ENCODE measurements around the gene B3GNT3. TPM values are rescaled to one million over a fixed set of nuclear protein-coding genes. Genes with fewer than 3 reads are reported as not detected.

B3GNT3 gene
- total and polyA plus RNA-seq, 2 of the 8 experiments (the other 6 are each of a cell fraction or from before 2014, with no cell fraction given), result 1.5 TPM

DNA sequence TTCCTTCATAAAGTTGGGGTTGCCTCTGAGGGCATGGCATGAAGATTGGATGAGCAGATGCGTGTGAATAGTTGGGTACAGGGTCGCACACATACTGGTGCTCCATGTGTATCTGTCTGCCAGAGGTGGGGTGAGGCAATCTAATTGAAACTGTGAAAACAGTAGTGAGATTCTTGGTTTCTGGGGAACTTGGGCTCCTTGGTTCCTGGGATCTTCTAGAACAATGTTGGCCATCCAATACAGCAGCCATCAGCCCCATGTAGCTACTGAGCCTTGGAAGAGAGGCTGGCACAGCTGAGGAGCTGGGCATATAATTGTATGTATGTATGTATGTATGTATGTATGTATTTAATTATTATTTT is 43.0 kb upstream of the B3GNT3 start:
- Histone ChIP-seq H3K79me1 (ENCODE audit: low read depth, low read length) (no peaks in the 10 kb centered on the region; the same call in 1 of the 2 replicates), H3K4ac (replicated peaks; ENCODE audit: insufficient read length, low read depth, low read length) (no peak overlapping the region), H2AK5ac (ENCODE audit: low read depth, low read length) (no peak overlapping the region), H3K27me3 (replicated peaks in 1 of 4; ENCODE audit: control insufficient read depth in 3 of 4, extremely low read depth in 1 of 4, insufficient read depth in 3 of 4, low read length in 3 of 4) (no peaks in the 10 kb centered on the region), H4K8ac (ENCODE audit: extremely low read depth, insufficient read depth, low read length) (no peak overlapping the region), H3K36me3 (ENCODE audit: control insufficient read depth in 2 of 4, insufficient read depth in 4 of 4, low read length in 3 of 4) (no peaks in the 10 kb centered on the region), H2AFZ (ENCODE audit: low read length) (no peak overlapping the region), H3K9me3 (ENCODE audit: insufficient read depth in 2 of 2, low read depth in 1 of 2, low read length in 1 of 2) (no peaks in the 10 kb centered on the region), H3K14ac (ENCODE audit: insufficient read length) (no peak overlapping the region), H3K18ac (ENCODE audit: extremely low read depth, low read length) (no peak overlapping the region), H3K4me3 (ENCODE audit: extremely low read depth in 1 of 4, insufficient read depth in 2 of 4, low read depth in 3 of 4, low read length in 4 of 4) (no peak overlapping the region), H2BK120ac (replicated peaks; ENCODE audit: low read depth, low read length) (no peak overlapping the region), H3K4me2 (ENCODE audit: insufficient read depth in 1 of 2, low read depth in 2 of 2, low read length in 2 of 2) (no peak overlapping the region), H2BK20ac (ENCODE audit: low read length) (no peak overlapping the region), H2BK12ac (ENCODE audit: low read depth, low read length) (no peak overlapping the region), H2BK5ac (ENCODE audit: low read depth, low read length) (no peak overlapping the region), H3K79me2 (ENCODE audit: control insufficient read depth in 1 of 2, insufficient read depth in 2 of 2, low read length in 2 of 2) (no peaks in the 10 kb centered on the region), H3K4me1 (replicated peaks in 1 of 4; ENCODE audit: control insufficient read depth in 3 of 4, insufficient read depth in 4 of 4, low read length in 3 of 4) (peaks cover 0 to 14% (median under 1%) of the 10 kb centered on the region in 4 experiments; a peak in 4 of 7 replicates), H2BK15ac (ENCODE audit: low read length) (no peak overlapping the region), H3K27ac (ENCODE audit: low read depth, low read length) (no peak overlapping the region), H3K23ac (ENCODE audit: insufficient read length) (no peak overlapping the region), H4K20me1 (replicated peaks in 1 of 2; ENCODE audit: control insufficient read depth in 1 of 2, insufficient read depth in 2 of 2, low read length in 2 of 2) (peaks cover 0 to 3% of the 10 kb centered on the region in 2 experiments), H3K23me2 (ENCODE audit: low read depth, low read length) (peaks cover 5% of the 10 kb centered on the region; the same call in 1 of the 2 replicates), H3K56ac (replicated peaks; ENCODE audit: insufficient read length, low read depth, low read length) (no peak overlapping the region), H3K9ac (replicated peaks in 1 of 4; ENCODE audit: extremely low read depth in 1 of 4, low read depth in 3 of 4, low read length in 3 of 4) (no peak overlapping the region), H4K5ac (ENCODE audit: insufficient read length, low read depth, low read length) (no peak overlapping the region), H4K91ac (replicated peaks; ENCODE audit: insufficient read length, low read length) (no peak overlapping the region)
- 92% methylated on average over 2 of the region's 2 CpGs; no CpG with 5 or more reads in 1 of the 2 experiments for WGBS, 2 experiments (ENCODE audit: extremely low coverage in 1 of 2, insufficient coverage in 1 of 2, insufficient read length in 1 of 2, insufficient replicate concordance in 2 of 2, low coverage in 1 of 2, low lambda C conversion rate in 2 of 2, missing lambda C conversion rate in 1 of 2)
- ChIA-PET CTCF (ENCODE audit: partially characterized antibody) (interaction anchor here (1.0 to 4.1 kb wide), 4 partner anchors 15 to 49 kb away, joined by 4 to 17 read pairs (median 9); no protein-coding TSS in a partner anchor), POLR2A (ENCODE audit: partially characterized antibody) (interaction anchor here (1.2 to 2.7 kb wide), 2 partner anchors 10 to 215 kb away, joined by 3 to 9 read pairs; partner anchors contain the start of gene KCNN1)
- TF ChIP-seq POLR2A (IDR thresholded peaks at IDR 0.05; ENCODE audit: control extremely low read depth in 1 of 2, low read depth in 2 of 2, low read length in 2 of 2), result no peak
- no peak for FAIRE-seq
- no peak for DNase-seq (ENCODE audit: low read depth in 1 of 2, low spot score in 2 of 2)
